ENCODE results near the gene SYT7.
"Not testable (repeated sequence)": the region's sequence is repeated elsewhere in the genome, so short reads cannot be mapped to it uniquely, and the experiment has no call there.

SYT7 gene

GRCh38 chr11:61496602-61497400 is 84.1 kb downstream of the SYT7 start:
- DNase-seq: no peak

- DNase-seq: peak; percentile 38
Observed at GRCh38 chr11:61495801-61496601, 84.9 kb downstream of the SYT7 start.

- no peak for DNase-seq
Observed at GRCh38 chr11:61494381-61494961, 86.4 kb downstream of the SYT7 start.

DNA sequence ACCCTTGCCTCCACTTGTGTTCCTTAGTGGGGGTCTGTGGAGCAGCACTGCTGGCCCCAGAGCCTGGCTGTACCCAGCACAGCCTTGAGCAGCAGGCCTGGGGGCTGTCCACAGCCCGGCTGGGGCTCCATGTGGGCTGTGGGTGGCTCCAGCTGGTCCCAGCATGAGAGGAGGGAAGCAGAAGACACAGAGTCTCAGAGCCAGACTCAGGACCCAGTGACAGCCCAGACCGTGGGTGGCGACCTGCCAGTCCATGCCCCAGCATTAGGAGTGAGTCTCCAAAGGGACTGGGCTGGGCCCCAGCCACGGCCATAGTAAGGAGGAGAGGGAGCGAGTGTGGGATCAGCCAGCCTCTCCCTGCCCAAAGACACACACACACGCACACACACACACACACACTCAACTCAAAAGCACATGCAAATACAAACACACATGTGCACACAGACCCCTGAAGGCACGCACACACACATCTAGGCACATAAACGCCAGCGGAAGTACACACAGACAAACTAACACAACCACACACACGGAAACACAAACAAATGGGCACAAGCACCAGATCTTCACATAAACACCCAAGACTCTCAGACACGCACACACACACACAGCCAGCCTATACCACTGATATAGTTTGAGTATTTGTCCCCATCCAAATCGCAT is 89.0 kb downstream of the SYT7 start:
- no peak for DNase-seq

DNA sequence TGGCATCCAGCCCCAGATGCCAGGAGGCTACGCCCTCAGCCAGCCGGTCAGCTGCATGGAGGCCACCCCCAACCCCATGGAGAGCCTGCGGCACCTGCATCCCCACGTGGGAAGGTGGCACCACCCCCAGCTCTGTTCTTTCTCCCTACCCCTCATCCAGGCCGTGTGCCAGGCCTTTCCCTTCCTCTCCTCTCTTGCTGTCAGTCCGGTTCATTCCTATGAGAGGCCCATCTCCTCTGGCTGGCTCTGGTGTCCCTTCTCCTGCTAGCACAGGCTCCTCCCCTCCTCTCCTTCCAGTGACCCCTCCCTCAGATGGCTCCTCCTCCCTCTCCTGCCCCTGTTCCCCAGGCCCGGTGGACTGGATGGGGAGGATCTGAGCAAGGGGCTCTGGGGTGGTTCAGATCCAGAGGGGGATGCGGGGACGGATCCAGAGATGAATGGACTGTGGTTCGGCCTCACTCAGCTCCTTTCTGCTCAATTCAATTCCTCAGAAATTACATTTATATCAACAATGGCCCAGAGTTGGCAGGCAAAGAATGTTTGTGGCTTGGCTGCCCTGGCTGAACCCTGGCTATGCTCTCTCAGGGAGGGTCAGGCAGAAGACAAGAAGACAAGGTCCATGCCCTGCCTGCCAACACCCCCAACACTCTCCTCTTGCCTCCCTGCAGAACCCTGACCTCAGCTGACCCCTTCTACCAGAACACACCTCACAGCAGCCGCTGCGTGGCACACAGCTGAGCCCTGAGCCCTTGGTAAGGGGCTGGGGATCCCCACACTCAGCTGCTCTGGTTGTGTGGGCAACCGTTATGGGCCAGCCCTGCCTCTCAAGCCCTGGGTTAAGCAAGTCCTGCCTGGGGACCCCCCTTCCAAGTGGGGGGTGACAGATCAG is 90.8 kb downstream of the SYT7 start:
- DNase-seq: no peak

DNA sequence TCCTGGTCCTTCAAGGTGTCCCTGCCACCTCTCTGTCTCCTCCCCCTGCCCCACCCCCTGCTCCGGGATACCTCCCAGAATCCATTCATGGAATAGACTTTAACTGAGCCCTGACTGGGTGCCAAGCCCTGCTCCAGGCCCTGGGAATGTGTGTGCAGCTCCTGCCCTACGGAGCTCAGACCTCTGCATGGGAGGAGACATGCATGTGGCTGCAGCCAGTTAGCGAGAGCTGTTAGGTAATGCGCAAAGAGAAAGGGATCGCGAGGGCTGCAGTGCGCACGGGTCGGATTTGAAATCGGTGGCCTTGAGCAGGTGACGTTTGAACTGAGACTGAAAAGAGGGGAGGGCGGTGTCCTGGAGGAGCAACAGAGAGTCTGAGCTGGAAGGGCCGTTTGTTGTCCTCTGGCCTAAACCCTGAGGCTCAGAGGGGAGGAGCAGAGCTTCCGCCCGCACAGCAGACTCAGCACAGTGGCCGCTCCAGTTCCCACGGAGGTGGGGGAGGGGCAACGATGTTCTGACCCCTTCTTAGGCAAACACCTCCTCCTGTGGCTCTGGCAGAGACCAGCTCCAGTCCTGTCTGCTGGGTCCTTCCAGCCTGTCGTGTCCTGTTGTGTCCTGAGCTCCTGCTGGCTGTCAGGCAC is 92.1 kb downstream of the SYT7 start:
- no peak for DNase-seq

DNA sequence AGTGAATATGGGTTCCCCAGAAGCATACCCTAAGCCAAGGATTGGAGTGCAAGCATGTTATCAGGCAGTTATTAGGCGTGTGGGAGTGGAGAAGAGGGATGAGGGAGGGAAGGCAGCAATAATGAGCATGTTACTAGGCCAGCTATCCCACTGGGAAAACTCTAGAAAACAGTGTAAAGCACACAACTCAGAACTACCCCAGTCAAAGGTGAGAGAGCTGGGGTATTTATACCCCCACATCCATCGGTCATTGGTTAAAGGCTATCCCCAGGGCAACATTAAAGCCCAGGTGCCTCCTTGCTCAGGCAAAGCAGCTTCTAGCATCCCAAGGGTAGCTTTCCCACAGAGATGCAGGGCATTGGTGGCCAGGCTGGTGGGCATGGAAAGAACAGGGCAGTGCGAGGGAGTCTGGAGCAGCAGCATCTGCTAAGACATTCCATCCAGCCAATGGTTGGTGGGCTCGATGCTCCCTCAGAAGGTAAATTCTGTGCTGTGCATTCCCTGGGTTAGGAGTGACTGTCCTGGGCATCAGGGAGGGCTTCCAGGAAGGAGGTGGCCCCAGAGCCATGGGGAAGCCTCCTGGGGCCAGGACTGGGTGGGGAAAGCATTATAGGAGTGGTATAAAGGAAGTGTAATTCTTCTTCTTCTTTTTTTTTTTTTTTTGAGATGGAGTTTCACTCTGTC is 93.4 kb downstream of the SYT7 start:
- no peak for DNase-seq

DNA sequence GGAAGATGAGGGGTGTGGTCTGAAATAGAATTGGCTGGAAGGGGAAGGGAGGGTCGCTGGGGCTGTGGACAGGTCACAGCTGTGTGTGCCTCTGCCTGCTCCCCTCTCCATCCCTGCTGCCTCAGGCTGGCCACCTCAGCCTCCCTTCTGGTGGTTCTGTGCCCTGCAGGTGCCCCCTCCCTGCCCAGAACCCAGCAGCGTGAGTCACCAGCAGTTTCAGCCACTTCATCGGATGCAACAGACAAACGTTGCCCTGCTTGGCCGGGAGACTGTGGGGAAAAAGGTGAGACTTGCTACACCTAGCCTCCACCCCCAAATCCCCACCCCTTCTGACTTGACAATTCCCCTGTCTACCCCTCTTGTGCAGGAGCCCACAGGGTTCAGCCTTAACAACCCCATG is 94.1 kb downstream of the SYT7 start:
- no peak for DNase-seq

- DNase-seq: no peak
Observed at GRCh38 chr11:61486011-61486620, 94.8 kb downstream of the SYT7 start.

DNA sequence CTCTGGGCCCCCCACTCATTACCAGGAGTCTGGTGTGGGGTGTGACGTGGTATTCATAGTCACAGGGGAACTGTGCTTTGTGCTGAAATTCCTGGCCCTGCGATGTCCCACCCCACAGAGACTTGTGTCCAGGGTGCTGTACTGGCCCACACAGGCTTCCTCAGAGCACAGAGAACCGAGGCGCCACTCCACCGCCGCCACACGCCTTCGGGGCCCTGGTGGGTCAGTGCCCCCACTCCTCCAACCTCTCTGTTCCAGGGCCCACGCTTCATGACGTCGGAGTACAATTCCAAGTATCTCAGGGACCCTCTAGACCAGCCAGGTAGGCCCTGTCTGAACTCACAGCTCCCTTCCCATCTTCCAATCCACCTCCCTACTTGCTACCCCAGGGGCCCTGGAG is 95.8 kb downstream of the SYT7 start:
- DNase-seq: no peak

DNA sequence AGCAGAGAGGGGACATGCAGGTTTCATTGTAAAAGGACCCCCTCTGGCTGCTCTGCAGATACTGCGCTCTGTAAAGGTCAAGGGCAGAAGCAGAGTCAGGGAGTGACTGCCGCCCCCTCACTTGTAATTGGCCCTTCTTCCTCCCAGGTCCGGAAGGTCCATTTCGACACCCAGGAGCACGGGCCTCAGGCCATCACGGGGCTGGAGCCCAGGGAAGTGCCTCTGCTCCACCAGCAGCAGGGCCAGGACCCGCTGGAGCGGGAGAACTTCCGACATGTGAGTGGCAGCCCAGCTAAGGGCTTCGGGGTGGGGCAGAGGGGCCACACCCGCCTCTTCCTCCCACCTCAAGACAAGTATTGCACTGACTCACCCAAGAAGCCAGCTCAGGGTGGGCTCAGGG is 96.3 kb downstream of the SYT7 start:
- no peak for DNase-seq

DNA sequence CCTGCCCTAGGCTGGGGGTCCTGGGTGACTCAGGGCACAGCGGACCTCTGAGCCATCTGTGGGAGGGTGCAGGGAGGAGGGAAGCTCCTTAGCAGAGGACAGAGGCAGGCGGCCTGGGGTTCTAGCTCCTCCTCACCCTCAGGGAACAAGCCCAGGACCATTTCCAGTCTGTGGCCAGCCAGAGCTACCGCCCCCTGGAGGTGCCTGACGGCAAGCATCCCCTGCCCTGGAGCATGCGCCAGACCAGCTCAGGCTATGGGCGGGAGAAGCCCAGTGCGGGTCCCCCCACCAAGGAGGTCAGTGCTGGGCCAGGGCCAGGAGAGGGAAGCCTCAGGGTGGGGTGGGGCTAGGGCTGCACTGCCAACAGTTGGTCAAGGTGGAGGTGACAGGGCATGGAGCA is 98.4 kb downstream of the SYT7 start:
- no peak for DNase-seq

GRCh38 chr11:61481806-61482205 is 99.1 kb downstream of the SYT7 start:
- no peak for DNase-seq

DNA sequence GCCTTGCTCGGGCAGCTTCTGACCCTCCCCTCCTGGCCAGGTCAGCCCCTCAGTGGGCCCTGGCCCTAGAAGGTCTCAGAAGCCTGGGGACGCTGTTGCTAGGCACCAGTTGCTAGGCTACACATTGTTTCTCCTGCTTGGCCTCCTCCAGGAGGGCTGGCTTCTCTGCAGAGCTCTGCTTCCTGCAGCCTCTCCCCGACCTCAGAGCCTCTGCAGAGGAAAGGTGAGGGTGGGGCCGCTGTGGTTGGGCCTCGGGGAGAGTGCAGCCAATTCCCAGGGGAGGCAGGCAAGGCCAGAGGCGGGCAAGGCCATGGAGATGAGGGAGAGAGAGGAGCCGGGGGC is 99.9 kb downstream of the SYT7 start:
- peak; percentile 69 for DNase-seq

- no peak for DNase-seq
Observed at GRCh38 chr11:61480261-61480993, 100.4 kb downstream of the SYT7 start.

DNA sequence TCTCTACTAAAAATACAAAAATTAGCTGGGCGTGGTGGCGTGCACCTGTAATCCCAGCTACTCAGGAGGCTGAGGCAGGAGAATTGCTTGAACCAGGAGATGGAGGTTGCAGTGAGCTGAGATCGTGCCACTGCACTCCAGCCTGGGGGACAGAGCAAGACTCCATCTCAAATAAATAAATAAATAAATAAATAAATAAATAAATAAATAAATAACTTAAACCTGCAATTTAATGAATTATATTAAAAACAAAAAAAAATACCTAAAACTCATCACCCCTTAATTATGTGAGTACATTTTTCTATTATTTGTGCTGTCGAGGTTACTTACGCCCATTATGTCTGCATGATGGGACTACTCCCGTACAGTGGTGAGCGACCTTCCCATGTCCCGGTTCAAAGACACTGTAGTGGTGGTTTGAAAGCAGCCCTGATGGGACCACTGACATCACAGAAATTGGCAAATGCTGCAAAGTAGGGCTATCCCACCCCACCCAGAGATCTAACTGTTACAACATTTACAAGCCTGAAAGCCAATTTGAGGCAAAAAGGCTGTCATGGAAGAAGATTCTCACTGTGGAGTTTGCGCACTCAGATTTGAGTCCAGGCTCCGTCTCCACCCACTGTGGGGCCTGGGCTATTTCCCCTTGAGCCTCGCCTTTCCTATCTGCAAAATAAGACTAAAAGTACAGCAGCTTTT is 101.4 kb downstream of the SYT7 start:
- DNase-seq: not testable (repeated sequence)

- peak; percentile 4 for DNase-seq
Observed at GRCh38 chr11:61477727-61478148, 103.1 kb downstream of the SYT7 start.

DNA sequence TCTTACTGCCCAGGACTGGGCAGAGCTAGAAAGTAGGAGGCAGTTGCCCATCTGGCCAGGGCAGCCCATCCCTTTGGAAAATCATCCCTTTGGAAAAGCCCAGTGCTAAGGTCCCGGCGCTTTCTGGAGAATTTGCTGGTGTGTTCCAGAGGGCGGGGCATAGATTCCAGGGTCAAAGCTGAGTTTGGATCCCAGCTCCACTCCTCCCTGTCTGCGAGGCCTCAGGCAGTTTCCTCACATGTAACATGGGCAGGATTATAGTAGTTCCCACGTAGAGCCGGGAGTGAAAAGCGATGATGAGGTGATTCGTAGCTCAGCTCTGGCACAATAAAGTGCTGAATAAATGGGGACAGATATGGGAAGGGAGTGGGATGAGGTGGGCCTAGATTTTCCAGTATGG is 103.8 kb downstream of the SYT7 start:
- DNase-seq: no peak

GRCh38 chr11:61476371-61476770 is 104.5 kb downstream of the SYT7 start:
- DNase-seq: no peak
